Retina (tissue), 1 donor: ENCODE data around the gene KAT2A.

ENCODE experiments used
- DNase-seq: peaks from one replicate; pipeline ENCODE4 v3.0.0-alpha.2; 2016

Gene KAT2A

GRCh38 chr17:42090964-42091790, 30.0 kb downstream of the KAT2A start:
- DNase-seq: no peak

DNA sequence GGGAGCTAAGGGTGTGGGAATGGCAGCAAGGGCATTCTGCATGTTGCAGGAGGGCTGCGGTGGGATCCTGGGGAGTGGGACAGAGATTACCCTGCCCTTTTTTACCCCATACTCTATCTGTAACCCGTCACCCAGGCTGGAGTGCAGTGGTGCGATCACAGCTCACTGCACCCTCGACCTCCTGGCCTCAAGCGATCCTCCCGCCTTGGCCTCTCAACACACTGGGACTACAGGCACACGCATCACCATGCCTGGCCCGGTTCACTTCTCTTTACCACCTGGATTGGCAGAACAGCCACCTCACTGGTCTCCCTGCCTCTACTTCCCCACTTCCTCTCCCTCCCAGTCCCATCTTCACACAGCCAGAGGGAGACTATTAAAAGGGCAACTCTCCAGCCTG, 32.4 kb downstream of the KAT2A start:
- DNase-seq: no peak

GRCh38 chr17:42087736-42088705, 33.1 kb downstream of the KAT2A start:
- no peak for DNase-seq

DNA sequence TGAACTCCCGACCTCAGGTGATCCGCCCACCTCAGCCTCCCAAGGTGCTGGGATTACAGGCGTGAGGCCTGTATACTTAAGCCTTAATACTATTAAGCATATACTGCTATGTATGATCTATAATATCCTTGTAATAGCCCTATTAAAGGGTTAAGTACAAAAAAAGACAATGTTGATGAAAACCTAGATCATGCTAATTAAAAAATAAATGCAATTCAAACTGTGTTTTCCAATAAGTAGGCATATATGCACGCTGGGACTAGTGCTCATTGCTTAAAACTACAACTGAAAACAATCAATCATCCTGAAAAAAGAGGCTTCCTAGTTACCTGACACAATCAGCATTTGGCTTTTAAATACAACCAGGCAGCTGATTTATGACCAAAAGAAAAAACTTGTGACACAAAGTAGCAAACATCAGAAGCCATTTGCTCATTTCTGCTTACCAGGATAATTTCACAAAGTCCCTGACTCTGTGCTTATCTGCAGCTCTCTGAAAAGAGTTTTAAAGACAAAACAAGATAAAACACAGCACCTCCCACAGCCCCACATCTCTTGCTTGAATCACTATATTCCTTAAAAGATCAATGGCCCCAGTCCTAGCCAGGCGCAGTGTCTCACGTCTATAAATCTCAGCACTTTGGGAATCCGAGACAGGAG, 34.0 kb downstream of the KAT2A start:
- DNase-seq: no peak

GRCh38 chr17:42081516-42082129, 39.5 kb downstream of the KAT2A start:
- DNase-seq: no peak

GRCh38 chr17:42079541-42079940, 41.6 kb downstream of the KAT2A start:
- no peak for DNase-seq

- DNase-seq: no peak
Measured at GRCh38 chr17:42078396-42079043, 42.6 kb downstream of the KAT2A start.

- DNase-seq: no peak
Measured at GRCh38 chr17:42077755-42078154, 43.4 kb downstream of the KAT2A start.

- DNase-seq: no peak
Measured at GRCh38 chr17:42076797-42077559, 44.2 kb downstream of the KAT2A start.

GRCh38 chr17:42075789-42076188, 45.4 kb downstream of the KAT2A start:
- DNase-seq: no peak

DNA sequence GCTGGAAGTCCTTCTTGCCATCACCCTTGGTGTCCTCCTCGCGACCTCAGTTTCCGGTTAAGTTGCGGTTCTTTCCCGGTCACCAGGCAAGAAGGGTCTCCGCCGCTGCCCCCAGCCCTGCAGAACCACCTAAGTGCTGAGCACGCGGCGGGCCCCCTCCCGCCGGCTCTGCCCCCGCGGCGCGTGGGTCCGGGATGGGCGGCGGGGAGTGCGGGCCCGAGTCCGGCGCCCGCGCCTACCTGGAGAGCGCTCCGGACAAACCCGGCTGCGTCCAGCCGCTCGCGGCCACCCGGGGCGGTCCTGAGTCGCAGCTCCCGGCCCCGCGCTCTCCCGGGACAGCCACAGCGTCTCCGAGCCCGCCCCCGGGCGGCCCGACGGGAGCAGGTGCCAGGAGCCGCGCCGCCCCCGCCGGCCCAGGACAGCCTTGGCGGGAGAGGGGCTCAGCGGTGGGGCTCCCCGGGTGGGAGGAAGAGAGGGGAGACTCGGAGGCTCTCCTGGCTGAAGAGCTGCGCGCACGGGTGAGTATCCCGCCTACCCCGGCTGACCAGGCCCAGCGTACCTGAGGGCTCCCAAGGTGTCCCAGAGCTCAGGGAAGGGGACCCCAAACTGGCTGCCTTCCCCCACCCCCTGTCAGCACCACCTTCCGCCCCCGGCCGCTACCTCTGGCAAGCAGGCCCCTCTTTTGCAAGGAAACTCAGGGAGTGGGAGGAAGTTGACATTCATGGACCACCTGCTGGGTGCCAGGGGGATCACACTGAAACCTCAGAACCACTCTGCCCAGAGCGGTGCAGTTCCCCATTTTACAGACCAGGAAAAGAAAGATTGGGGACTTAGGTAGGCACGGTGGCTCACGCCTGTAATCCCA, 48.6 kb downstream of the KAT2A start:
- DNase-seq: peak; percentile 32

DNA sequence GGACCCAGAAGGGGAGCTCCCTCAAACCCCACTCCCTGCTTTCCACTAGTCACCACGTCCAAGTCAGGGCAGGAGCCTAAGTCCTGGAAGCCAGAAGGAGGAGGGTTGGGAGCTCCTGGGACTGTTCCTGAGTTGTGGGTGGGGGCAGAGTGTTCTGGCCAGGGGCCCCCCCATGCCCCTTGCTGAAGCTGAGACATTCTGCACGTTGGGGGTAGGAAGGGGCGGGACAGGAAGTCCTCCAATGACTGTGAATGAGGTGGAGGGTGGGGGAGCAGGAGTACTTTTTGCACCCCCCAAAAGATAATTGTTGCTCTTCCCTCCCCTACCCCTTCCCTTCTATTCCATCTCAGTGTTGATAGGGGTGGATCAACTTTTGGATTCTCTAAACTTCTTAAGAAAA, 49.4 kb downstream of the KAT2A start:
- no peak for DNase-seq

GRCh38 chr17:42068979-42069378, 52.2 kb downstream of the KAT2A start:
- no peak for DNase-seq

DNA sequence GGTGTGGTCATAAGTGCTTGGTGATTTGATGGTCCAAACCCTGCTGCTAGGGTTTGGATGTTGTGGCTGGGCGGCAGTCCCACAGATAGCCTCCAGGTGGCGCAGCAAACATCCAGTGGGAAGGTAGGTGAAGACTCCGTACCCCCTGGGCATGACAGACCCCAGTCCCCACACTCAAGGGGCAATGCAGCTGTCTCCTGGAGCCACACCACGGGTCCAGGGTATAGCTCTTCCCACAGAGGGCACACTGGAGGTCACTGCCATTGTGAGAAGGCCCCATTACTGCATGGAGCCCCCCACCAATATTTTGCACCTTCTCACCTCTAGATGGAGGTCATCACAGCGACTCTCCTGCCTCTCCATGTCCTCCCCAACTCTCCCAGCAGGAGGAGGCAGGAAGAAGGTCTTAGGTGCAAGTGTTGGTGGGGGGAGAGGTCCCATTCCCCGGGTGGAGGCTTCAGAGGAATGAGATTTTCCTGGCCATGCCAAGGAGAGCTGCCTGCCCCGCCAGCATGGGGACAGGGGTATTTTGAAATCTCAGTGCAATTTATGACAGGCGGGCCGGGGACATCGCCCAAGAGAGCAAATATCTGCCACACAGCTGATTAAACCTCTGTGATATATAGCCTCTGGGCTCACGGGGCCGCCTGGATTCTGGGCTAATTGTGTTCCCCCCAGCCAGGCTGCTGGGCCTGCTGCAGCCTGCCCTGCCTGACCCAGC, 53.6 kb downstream of the KAT2A start:
- peak; percentile 80 for DNase-seq

DNA sequence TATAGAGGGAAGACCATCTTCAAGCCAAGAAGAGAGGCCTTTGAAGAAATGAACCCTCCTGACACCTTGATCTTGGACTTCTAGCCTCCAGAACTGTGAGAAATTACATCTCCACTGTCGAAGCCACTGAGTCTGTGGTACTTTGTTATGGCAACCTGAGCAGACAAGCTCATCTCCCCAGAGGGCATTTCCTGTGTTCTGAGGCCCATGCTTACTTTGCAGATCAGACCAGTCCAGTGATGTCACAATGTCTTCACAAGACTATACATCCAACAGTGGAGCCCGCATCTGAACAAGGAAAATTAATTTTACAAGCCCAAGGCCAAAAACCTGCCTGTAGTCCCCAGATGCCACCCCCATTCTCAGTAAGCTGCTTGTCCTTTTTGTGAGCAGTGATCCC, 56.0 kb downstream of the KAT2A start:
- no peak for DNase-seq
